RPMI7951 (cell line): Measurements from ENCODE around the gene SLC7A8. TPM values are rescaled to one million over a fixed set of nuclear protein-coding genes. Genes with fewer than 3 reads are reported as not detected.
A peak's percentile ranks its signal among the peaks of the same experiment; 100 is the strongest.
"Not testable (repeated sequence)": the region's sequence is repeated elsewhere in the genome, so short reads cannot be mapped to it uniquely, and the experiment has no call there.

Experiments used
- DNase-seq: peaks from one replicate; pipeline ENCODE4 v3.0.0-alpha.2; 2012; ENCODE audit warnings: low read depth
- total RNA-seq: library from RNA; depleted of rRNA; stranded (reverse); fragments of >200 nt; shearing (Covaris generic); gene quantifications from 2 replicates; pipeline ENCODE4 v1.2.3, GENCODE V29; 2014

Gene SLC7A8
- total RNA-seq, 1 experiment from 2014 or later = 2.8 TPM

DNA sequence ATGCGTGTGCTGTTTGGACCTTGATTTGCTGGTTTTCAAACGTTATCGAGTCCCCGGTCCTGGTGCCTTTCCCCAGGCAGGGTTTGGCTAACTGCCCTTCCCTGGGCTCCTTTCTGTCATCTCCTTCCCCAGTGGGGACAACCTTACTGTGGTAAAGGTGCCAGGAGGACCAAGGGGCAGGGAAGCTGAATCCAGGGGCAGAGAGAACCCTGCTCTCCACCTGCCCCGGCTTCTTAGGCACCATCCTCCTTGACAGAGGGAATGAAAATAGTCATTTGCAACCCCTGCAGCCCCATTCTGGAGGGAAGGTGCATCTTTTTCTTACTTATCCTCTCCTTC is 69.4 kb downstream of the SLC7A8 start:
- DNase-seq = no peak

DNA sequence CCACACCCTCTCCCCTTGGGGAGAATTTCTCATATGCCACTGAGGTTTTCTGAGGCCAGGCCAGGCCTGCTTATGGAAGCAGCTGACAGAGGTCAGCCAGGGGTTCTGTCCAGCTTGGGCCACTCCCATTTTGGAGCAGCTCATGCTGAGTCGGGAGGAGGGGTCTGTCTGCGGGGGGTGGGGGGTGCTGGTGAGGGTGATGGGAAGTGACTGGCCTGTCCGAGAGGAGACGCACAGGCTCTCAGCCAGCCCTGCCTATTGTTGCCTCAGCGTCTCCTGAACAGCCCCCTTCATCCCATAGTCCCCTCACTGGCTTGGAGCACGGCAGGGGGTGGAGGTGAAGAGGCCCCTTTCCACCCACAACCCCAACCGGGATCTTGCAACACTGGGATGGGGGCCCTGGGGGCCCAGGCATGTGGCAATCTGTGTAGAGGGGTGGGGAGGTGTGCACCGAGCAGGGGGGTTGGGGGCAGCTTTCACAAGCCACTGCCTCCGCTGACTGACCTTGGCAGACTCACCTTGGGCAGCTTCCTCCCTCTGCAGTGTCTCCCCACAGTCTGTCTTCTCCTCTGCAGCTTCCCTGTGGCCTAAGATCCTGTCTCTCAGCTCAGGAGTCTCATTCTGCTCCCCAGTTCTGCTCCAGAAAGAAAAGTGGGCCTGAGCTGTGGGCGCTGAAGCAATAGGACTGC is 69.9 kb downstream of the SLC7A8 start:
- DNase-seq = no peak

DNA sequence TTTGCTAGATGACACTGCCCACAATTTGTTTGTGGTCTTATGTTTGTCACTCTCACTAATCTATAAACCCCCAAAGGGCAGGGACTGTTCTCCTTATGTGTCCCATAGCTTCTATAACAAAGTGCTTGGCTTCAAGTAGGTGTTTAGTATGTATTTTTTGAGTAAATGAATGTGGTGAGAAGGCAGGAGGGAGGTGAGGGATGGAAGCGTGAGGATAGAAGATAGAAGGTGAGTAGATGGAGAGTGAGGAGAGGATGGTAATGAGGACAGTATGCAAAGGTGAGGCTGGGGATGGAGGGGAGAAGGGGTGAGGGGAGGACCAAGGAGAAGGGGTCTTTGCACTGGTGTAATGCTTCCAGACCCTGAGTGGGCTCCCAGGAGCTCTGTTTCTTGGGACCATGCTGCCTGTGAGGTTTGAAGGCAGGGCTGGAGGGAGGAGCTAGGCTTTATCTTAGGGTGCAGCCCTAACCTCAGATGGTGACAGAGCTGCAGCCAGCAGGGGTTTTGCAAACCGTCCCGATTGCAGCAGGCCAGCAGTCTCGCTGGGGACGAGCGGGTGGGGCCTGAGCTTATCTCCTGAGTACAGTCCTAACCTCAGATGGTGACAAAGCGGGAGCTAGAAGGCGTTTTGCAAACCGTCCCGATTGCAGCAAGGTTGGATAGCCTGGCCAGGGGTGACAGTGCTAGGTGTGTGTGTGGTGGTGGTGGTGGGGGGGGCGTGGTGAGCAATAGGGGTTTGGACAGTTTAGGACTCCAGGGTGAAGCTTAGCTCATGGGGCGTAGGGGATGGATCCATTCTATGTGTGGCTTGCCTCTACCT is 70.9 kb downstream of the SLC7A8 start:
- no peak for DNase-seq

DNA sequence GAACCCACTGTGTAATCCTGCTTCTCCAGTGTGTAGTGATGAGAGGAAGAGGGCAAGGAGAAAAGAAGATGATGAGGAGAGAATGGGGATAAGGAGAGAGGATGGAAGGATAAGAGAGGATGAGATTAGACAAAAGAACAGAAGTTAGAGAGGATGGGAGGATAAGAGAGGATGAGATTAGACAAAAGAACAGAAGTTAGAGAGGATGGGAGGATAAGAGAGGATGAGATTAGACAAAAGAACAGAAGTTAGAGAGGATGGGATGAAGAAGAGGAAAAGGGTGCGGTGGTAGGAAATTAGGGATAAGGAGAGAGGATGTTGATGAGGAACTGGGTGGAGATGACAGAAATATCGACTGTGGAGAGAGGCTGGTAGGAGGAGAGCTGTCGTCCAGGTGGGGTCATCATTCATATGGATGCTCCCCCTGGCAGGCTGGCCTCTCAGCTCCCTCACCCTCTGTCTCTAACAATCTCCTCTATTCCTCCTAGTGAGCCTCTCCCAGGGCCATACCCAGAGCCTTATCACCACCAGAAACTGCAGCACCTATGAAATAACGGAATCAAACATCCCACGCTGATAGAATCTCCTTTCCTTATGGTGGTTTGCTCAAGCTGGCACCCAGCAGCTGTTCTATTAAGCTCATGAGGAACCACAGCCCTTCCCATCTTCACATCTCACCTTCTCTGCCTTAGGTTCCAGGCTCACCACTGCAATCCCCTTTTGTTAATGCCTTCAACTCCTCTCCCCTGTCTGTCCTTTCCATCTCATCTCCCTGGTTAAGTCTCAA is 72.7 kb downstream of the SLC7A8 start:
- DNase-seq = no peak

DNA sequence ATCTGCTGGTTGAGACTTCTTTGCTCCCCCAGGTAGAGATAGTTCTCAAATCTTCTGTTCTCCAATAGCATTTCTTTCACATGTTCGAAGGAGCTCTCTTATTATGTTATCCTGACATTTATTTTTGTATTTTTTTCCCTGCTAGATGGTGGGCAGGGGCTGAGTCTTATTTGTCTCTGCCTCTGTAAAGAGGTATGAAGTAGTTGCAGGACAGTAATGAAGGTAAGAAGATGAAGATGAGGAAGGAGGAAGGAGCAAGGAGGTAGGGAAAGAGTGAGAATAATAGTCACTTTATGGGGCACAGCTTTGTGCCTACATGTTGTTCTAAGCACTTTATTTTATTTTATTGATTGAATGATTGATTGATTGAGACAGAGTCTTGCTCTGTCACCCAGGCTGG is 73.7 kb downstream of the SLC7A8 start:
- DNase-seq = no peak

DNA sequence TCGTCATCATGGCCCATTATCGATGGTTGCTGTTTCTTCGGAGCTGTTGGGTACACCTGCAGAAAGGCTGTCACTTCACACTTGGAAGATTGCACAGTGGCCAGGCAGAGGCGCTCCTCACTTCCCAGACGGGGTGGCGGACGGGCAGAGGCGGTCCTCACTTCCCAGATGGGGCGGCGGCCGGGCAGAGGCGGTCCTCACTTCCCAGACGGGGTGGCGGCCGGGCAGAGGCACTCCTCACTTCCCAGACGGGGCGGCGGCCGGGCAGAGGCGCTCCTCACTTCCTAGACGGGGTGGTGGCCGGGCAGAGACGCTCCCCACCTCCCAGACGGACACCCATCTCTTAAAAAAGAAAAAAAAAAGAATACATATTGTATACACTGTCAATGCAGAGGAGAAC is 75.3 kb downstream of the SLC7A8 start:
- not testable (repeated sequence) for DNase-seq

DNA sequence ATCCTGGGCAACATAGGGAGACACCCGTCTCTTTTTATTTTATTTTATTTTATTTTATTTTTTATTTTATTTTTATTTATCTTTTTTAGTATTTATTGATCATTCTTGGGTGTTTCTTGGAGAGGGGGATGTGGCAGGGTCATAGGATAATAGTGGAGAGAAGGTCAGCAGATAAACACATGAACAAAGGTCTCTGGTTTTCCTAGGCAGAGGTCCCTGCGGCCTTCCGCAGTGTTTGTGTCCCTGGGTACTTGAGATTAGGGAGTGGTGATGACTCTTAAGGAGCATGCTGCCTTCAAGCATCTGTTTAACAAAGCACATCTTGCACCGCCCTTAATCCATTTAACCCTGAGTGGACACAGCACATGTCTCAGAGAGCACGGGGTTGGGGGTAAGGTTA is 75.8 kb downstream of the SLC7A8 start:
- DNase-seq = not testable (repeated sequence)

DNA sequence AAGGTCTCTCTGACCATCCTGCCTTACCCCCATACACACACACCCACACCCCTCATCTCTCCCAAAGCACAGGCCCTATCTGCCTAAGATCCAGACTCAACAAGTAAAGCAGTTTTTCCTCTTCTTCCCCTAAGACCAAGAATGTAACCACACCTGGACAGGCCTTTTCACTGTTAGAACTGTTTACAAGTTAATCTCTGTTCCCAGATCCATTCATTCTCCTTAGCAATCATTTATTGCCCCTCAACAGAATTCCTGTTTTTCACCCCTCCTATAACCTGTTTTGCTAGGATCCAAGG is 76.8 kb downstream of the SLC7A8 start:
- no peak for DNase-seq

DNA sequence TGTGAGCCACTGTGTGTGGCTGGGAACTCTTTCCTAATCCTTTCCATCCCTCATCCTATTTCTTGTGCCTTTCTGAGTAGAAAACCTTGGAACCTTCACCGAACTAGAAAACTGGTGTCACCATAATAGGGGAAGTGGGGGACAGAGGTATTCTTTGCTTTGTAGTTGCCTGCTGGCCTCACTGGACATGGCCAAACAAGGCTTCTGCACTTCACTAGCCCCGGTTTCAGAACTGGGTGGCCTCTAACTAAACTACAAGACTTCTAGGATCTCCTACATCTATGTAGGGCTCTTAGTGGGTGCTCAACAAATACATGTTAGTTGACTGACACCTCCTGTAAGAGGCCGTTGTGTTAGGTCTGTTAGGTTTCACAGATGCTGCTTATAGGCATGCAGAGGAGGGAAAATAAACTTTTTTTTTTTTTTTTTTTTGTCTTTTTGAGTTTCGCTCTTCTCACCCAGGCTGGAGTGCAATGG is 78.1 kb downstream of the SLC7A8 start:
- DNase-seq = no peak

DNA sequence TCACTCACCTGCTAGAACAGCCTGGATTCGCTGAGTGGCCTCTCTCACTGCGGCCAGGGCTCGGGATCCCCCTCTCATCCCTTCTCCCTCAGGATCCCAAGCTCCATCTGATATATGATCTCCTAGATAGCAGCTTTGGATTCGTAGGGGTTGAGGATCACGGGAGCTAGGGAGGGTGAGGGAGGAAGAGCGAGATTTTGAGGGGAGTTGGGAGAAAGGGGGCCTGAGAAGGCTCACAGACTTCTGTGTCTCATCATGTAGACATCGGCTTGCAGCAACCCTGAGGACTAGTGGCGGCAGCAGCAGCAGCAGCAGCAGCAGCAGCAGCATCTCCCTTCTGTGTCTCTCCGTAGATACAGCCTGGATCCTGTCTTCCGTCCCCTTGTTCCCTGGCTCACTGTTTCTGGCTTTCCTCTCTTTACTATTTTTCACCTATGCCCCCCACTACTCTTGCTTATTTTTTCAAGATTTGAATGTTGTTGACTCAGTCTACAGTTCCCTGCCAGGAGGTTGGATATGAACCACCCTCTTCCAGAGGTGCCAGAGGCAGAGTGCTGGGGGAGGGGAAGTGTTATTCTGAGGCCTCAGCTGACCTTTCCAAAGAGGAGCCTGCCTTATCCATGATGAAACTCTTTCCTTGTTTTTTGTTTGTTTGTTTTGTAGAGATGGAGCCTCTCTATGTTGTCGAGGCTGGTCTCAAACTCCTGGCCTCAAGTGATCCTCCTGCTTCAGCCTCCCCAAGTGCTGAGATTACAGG is 78.7 kb downstream of the SLC7A8 start, which contains the start of gene CIROP:
CIROP (minus strand) TSS at position 399 of the 757 bp plus-strand sequence; CDS start at position 330, 69 bp downstream.
- DNase-seq = no peak

DNA sequence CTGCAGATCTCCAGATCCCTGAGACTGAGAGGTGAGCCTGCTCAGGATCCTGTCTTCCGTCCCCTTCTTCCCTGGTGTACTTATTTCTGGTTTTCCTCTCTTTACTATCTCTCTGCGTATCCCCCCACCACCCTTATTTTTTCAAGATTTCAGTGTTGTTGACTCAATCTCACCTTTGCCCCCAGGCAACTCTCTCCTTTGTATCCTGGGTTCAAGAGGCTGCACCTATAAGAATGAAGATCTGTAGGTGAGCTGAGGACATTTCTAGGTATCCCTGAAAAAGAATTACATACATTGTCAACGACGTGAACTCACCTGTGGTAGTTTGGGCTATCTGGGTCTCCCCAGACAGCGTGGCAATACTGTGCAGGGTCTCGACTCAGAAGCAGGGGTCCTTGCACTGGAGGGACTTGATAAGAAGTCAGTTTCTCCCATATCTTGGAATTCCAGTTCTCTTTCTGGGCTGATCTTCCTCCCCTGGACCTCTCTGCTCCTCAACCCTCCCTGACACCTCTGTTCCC is 79.3 kb downstream of the SLC7A8 start:
- DNase-seq = no peak

DNA sequence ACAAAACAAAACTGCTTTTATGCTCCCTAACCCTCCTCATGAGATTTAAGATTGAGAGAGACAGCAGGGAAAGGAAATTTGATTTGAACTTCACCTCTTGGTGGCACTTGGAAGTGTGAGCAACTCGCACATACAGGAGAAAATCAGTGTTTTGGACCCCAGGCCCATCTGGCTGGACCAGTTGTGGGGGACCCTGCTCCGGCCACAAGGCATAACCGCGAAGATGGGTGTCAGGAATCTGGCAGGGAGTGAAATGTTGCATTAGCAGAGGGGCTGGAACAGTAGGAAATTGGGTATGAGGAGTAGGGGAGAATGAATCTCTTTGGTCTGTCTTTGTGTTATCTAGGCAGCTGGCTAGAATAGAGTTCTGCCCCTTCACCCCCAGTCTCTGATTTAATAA is 79.9 kb downstream of the SLC7A8 start:
- no peak for DNase-seq

DNA sequence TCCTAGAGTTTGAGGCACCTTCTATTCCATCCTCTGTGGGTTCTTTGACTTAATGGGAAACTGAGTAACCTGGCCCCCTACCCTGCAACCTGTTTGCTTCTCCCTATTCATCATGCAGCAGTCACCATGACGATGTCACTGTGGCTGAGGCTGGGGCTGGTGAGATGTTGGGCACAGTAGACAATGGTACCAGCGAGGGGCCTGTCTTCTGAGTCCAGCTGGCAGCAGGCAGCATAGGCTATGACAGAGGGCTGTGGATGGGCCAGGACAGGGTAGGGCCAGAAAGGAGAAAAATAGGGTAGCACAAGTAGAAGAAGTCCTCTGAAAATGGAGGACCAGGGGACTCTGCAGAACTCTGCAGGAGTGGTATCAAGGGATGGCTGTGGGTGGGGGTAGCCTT is 80.7 kb downstream of the SLC7A8 start:
- no peak for DNase-seq

DNA sequence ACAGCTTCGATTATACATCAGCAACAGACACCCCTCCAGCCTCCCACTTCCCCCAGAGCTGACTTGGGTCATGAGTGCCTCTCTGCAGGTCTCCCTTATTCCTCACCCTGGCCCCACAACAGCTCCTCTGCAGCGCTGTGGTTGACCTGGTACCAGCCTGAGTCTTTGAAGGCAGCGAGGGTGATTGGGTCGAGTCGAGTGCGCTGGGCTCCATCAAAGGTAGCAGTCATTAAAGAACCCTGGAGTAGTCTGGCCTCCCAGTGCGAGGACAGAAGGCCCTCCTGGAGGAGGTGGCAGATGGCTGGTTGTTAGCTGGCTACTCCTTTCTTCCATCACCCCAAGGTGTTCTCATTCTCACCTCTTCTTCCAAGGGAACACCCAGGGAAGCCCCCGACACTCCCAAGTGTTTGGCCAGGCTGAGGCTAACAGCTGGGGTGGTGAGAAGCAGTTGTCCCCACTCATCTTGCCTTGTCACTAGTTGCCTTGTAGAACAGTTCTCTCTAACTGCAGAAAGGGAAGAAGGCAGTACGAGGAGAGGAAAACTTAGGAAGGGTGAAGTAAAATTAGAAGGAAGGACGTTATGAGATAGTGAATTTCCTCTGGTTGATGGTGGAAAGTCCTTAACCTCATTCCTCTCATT is 81.4 kb downstream of the SLC7A8 start:
- no peak for DNase-seq

DNA sequence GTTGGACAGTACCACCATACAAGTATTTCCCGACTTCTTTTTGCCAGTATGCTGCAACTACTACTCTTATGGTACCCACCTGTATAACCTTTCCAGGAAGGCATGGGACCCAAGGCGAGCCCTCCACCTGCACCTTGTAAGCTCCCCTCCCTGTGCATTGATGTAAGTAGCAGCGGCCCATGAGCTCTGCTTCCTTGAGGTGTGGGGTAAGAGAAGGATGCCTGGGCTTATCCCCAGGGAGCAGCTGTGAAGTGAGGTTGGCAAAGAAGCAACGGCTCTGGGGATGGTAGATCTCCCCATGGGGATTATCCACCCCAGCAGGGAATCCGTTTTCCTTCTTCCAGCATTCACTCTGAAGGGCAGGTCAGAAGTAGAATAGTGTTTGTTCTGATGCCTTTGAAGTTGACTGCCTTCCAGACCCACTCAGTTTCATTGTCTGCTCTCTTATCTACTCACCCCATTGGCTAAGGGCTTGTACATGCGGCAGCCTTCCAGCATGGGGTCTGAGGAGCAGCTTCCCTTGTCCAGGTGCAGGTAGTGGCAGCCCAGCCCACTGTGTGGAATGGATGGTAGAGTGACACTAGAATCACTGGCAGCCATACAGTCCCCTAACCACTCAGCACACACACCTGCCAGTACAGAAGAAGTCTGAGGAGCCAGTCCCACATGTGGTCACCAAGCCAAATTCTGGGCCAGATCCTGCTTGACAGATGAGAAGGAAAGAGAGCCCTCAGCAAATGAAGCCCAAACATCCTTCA is 82.1 kb downstream of the SLC7A8 start:
- DNase-seq = no peak

DNA sequence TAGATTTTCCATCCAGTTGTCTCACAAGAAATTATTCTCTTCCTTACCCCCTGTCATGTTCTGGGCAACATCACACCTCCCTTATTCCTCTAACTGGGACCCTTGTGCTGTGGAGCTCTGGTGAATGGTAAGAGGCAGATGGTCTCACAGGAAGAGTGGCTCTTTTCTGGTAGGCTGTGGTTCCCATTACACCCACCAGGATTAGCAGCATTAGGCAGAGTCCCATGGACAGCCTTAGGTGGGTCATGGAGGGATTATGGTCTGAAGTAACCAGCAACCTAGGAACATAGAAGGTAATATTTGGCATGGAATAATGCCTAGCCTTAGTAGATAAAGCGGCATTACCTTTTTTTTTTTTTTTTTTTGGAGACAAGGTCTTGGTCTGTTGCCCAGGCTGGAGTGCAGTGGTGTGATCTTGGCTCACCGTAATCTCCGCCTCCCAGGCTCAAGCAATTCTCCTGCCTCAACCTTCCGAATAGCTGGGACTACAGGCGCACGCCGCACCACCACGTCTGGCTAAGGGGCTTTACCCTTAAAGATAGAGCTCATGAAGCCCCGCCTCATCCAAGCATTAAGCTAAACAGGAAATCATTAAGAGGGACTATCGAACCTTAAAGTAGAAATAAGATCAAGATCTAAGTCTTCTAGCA is 84.1 kb downstream of the SLC7A8 start:
- no peak for DNase-seq

DNA sequence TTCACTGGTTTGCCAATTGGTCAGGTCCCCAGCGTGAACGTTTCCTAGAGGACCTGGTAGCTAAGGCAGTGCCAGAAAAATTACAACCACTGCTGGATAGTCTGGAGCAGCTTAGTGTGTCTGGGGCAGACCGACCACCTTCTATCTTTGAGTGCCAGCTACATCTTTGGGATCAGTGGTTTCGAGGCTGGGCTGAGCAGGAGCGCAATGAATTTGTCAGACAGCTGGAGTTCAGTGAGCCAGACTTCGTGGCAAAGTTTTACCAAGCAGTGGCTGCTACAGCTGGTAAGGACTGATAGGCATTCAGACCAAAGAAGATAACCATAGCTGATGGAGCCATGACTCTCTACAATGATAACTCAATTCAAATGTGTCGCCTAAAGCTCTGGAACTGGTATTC is 85.7 kb downstream of the SLC7A8 start:
- DNase-seq = no peak

DNA sequence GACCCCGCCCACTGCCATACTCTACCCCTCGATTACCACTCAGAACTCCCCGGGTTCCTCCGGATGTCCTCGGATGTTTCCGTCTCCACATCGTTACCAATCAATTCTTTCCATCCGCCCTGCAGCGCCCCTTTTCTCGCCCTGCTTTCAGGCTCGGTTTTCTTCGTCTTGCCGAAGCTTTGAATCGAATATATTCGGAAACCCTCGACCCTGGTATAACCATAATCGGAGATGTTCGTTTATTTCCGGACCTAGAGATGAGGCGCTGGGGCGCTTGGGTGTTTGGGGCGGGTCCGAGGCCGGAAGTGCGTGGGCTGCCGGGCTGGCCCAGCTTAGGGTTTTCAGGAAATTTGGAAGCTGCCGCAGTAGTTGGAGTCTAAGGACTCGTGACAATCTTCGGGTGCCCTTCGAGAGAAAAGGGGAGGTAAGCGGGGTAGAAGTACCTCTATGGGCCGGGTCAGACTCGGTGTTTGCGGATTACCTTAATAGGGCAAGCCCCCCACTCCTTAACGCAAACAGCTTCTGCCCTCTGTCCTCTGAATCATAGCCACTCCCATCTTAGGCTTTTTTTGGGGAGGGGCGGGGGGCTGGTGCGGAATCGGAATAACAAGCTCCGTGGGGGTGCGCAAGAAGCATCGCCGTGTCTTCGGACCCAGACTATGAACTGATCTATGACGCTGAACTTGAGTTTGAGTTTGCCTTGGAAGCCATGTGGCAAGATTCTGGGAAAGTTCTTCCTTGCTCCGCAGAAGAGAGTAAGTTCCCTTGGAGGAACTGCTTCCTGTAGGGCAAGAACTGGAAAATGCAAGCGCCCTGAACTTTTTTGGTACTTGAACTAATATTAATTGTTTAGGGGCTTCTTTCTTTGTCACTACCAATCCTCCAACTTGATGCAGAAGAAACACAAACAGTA is 88.0 kb downstream of the SLC7A8 start, which contains the start of gene C14orf119:
C14orf119 (plus strand) TSS at position 310 of the 913 bp plus-strand sequence. CDS start 2,154 bp downstream, outside the sequence.
- DNase-seq = peak; percentile 98
